ENCODE results near the gene MTUS2.

MTUS2 gene

GRCh38 chr13:29496241-29496712 lies 676.1 kb downstream of the MTUS2 start:
- H3K9ac ChIP-seq (ENCODE audit: low read length) = no peak overlapping the region
- H3K4me3 ChIP-seq (ENCODE audit: low read depth, low read length) = no peak overlapping the region
- H3K9me3 ChIP-seq (ENCODE audit: control insufficient read depth, insufficient read depth, low read depth, low read length) = no peaks in the 10 kb centered on the region
- H3K27me3 ChIP-seq (ENCODE audit: control insufficient read depth, insufficient read depth, low read length) = no peaks in the 10 kb centered on the region
- H3K27ac ChIP-seq (ENCODE audit: low read depth, low read length) = no peak overlapping the region
- H3K4me1 ChIP-seq (ENCODE audit: control insufficient read depth, insufficient read depth, low read length) = peaks cover 4% of the 10 kb centered on the region; the same call in 1 of the 2 replicates
- no peaks in the 10 kb centered on the region for H3K36me3 ChIP-seq (ENCODE audit: control insufficient read depth, insufficient read depth, low read length)

DNA sequence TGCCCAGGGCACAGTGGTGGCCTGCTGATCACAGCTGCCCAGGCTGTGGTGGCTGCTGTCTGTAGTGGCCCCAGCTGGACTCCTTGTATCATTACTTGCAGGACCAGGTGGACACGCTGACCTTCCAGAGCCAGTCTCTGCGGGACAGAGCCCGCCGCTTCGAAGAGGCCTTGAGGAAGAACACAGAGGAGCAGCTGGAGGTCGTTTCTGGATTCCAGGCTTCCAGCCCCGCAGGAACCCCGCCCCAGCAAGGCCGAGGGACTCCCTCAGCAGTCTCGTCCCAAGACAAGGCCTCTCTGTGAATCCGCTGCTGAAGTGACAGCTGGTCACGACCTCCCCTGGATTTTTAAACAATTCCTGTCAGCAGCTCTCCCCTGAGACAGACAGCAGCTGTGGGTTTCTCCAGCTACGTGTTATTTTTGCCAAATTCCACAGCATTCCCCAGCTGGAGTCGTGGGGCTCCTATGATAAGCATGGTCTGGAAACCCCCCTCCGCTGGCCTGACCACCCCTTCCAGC lies 677.1 kb downstream of the MTUS2 start:
- Histone ChIP-seq H3K36me3 (ENCODE audit: control insufficient read depth, insufficient read depth, low read length) (no peaks in the 10 kb centered on the region), H3K9me3 (ENCODE audit: control insufficient read depth, insufficient read depth, low read depth, low read length) (no peaks in the 10 kb centered on the region), H3K27me3 (ENCODE audit: control insufficient read depth, insufficient read depth, low read length) (no peaks in the 10 kb centered on the region), H3K9ac (ENCODE audit: low read length) (no peak overlapping the region), H3K27ac (ENCODE audit: low read depth, low read length) (no peak overlapping the region), H3K4me3 (ENCODE audit: low read depth, low read length) (no peak overlapping the region), H3K4me1 (ENCODE audit: control insufficient read depth, insufficient read depth, low read length) (peaks cover 4% of the 10 kb centered on the region; the same call in 1 of the 2 replicates)

GRCh38 chr13:29498426-29499040 lies 678.4 kb downstream of the MTUS2 start:
- H3K36me3 ChIP-seq (ENCODE audit: control insufficient read depth, insufficient read depth, low read length) = no peaks in the 10 kb centered on the region
- H3K4me3 ChIP-seq (ENCODE audit: low read depth, low read length) = no peak overlapping the region
- no peak overlapping the region for H3K27ac ChIP-seq (ENCODE audit: low read depth, low read length)
- peaks cover 4% of the 10 kb centered on the region; the same call in 1 of the 2 replicates for H3K4me1 ChIP-seq (ENCODE audit: control insufficient read depth, insufficient read depth, low read length)
- no peaks in the 10 kb centered on the region for H3K9me3 ChIP-seq (ENCODE audit: control insufficient read depth, insufficient read depth, low read depth, low read length)
- H3K9ac ChIP-seq (ENCODE audit: low read length) = no peak overlapping the region
- no peaks in the 10 kb centered on the region; the same call in 1 of the 2 replicates for H3K27me3 ChIP-seq (ENCODE audit: control insufficient read depth, insufficient read depth, low read length)

DNA sequence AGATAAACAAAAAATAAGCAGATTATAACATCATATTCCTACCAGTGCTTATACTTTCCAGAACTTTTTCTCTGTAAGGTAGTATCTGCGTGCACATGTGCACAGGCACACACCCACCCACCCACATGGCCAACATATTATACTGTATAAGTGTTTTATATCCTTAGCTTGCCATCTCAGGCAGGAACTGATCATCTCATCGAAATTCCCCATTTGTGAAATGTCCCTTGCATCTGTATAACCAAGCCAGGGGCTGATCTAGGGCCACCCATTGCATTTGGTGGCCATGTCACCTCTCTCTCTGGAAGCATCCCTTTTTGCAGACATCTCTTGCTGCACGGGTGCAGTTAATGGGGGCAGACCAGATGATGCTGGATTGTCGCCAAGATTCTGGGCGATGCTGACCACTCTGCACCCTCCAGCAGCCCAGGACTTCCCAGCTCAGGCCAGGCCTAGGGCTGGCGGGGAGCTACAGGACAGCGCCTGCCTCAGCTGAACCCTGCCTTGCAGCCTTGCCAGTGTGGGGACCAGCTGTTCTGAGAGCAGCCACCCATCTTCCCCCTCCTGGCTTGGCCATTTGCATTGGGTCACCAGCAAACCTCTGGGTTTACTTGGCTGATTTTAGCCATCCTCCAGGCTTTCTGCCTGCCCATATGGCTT lies 679.5 kb downstream of the MTUS2 start:
- no peak overlapping the region for H3K27ac ChIP-seq (ENCODE audit: low read depth, low read length)
- no peak overlapping the region for H3K9ac ChIP-seq (ENCODE audit: low read length)
- H3K4me1 ChIP-seq (ENCODE audit: control insufficient read depth, insufficient read depth, low read length) = peaks cover 4% of the 10 kb centered on the region; the same call in 1 of the 2 replicates
- H3K36me3 ChIP-seq (ENCODE audit: control insufficient read depth, insufficient read depth, low read length) = no peaks in the 10 kb centered on the region
- no peaks in the 10 kb centered on the region; the same call in 1 of the 2 replicates for H3K27me3 ChIP-seq (ENCODE audit: control insufficient read depth, insufficient read depth, low read length)
- H3K4me3 ChIP-seq (ENCODE audit: low read depth, low read length) = no peak overlapping the region
- no peaks in the 10 kb centered on the region for H3K9me3 ChIP-seq (ENCODE audit: control insufficient read depth, insufficient read depth, low read depth, low read length)

DNA sequence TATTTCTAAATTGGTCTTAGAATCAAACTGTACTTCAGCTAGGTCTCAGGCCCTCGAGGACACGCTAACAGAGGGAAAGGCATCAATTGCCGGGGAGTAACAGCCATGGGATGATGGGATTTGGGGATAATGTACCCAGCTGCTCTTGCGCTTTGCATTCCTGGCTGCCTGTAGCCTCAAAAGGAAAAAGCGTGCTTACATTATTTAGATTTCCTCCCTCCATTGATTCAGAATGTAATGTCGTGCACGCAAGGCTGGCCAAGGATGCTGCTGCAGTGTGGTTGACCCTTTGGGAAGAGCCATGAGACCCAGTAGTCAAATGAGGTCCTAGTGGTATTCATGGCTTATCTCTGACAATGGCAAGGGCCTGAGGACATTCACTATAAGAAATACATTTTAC lies 680.2 kb downstream of the MTUS2 start:
- H3K4me1 ChIP-seq (ENCODE audit: control insufficient read depth, insufficient read depth, low read length) = peaks cover 4% of the 10 kb centered on the region; the same call in 1 of the 2 replicates

GRCh38 chr13:29501674-29502073 lies 681.5 kb downstream of the MTUS2 start:
- H3K27me3 ChIP-seq (ENCODE audit: control insufficient read depth, insufficient read depth, low read length) = no peaks in the 10 kb centered on the region; the same call in 1 of the 2 replicates
- H3K4me1 ChIP-seq (ENCODE audit: control insufficient read depth, insufficient read depth, low read length) = peaks cover 4% of the 10 kb centered on the region; the same call in 1 of the 2 replicates
- H3K36me3 ChIP-seq (ENCODE audit: control insufficient read depth, insufficient read depth, low read length) = no peaks in the 10 kb centered on the region
- H3K27ac ChIP-seq (ENCODE audit: low read depth, low read length) = no peak overlapping the region
- H3K4me3 ChIP-seq (ENCODE audit: low read depth, low read length) = no peak overlapping the region
- H3K9me3 ChIP-seq (ENCODE audit: control insufficient read depth, insufficient read depth, low read depth, low read length) = no peaks in the 10 kb centered on the region
- H3K9ac ChIP-seq (ENCODE audit: low read length) = no peak overlapping the region

More for the DNA sequence above, 680.2 kb downstream of the MTUS2 start:
- Histone ChIP-seq H3K27ac (ENCODE audit: low read depth, low read length) (no peak overlapping the region), H3K9me3 (ENCODE audit: control insufficient read depth, insufficient read depth, low read depth, low read length) (no peaks in the 10 kb centered on the region), H3K27me3 (ENCODE audit: control insufficient read depth, insufficient read depth, low read length) (no peaks in the 10 kb centered on the region; the same call in 1 of the 2 replicates), H3K36me3 (ENCODE audit: control insufficient read depth, insufficient read depth, low read length) (no peaks in the 10 kb centered on the region), H3K4me3 (ENCODE audit: low read depth, low read length) (no peak overlapping the region), H3K9ac (ENCODE audit: low read length) (no peak overlapping the region)

- Histone ChIP-seq H3K36me3 (ENCODE audit: control insufficient read depth, insufficient read depth, low read length) (no peaks in the 10 kb centered on the region), H3K9ac (ENCODE audit: low read length) (no peak overlapping the region), H3K9me3 (ENCODE audit: control insufficient read depth, insufficient read depth, low read depth, low read length) (no peaks in the 10 kb centered on the region), H3K27ac (ENCODE audit: low read depth, low read length) (no peak overlapping the region), H3K4me3 (ENCODE audit: low read depth, low read length) (peak overlapping the region; percentile 37), H3K27me3 (ENCODE audit: control insufficient read depth, insufficient read depth, low read length) (no peaks in the 10 kb centered on the region; the same call in 1 of the 2 replicates), H3K4me1 (ENCODE audit: control insufficient read depth, insufficient read depth, low read length) (no peaks in the 10 kb centered on the region; the same call in 1 of the 2 replicates)
Observed at GRCh38 chr13:29502391-29503008, 682.4 kb downstream of the MTUS2 start.

DNA sequence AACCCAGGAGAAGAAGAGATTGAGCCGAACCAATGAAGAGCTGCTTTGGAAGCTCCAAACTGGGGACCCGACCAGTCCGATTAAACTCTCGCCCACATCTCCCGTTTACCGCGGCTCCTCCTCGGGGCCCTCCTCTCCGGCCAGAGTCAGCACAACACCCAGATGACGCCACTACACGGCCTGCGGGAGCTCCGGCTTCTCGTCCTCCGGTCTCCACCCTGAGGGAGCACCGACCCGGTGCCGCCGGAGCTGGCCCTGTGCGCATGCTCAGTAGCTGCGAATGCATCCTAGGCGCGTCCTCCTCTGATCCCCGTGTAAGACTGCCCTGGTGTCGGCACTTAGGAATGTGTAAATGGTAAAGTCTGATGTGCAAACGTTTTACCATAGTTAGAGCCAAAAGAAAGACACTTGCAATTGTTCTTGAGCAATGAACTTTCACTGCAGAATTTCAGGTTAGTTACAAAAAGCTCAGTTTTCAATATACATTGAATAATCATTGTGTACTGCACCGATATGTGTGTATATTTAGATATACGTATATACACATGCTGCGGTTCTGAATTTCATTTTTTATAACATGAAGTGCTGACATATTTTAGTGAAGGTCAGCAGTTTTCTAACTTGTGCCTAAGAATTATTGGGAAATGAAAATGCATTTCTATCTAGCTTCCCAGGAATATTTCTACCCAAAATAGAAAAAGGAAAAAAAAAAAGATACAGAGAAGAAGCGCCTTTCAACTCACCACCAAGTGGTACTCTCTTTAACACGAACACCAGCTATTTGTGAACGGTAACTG lies 683.1 kb downstream of the MTUS2 start:
- H3K4me3 ChIP-seq (ENCODE audit: low read depth, low read length) = peak overlapping the region; percentile 37
- H3K4me1 ChIP-seq (ENCODE audit: control insufficient read depth, insufficient read depth, low read length) = no peaks in the 10 kb centered on the region; the same call in 1 of the 2 replicates
- no peaks in the 10 kb centered on the region for H3K36me3 ChIP-seq (ENCODE audit: control insufficient read depth, insufficient read depth, low read length)
- H3K9me3 ChIP-seq (ENCODE audit: control insufficient read depth, insufficient read depth, low read depth, low read length) = no peaks in the 10 kb centered on the region
- H3K27ac ChIP-seq (ENCODE audit: low read depth, low read length) = no peak overlapping the region
- H3K9ac ChIP-seq (ENCODE audit: low read length) = no peak overlapping the region
- H3K27me3 ChIP-seq (ENCODE audit: control insufficient read depth, insufficient read depth, low read length) = no peaks in the 10 kb centered on the region; the same call in 1 of the 2 replicates

DNA sequence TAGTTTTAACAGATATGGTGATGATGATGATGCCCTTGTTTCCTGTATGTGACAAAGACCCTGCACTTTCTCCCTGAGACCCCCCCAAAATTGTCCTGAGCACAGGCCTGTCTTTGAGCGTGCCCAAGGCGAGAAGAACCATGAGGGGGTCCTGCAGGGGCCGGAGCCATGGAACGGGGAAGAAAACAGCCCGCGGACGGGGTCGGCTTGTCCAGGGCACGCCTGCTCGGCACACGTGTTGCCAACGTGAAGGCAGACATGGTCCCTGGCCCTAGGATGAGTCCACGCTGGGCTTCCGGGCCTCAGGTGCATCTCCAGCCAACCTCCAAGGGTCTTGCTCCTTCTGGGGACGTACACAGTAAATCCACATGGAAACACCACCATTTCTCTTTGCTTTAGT lies 684.6 kb downstream of the MTUS2 start:
- Histone ChIP-seq H3K36me3 (ENCODE audit: control insufficient read depth, insufficient read depth, low read length) (no peaks in the 10 kb centered on the region), H3K4me1 (ENCODE audit: control insufficient read depth, insufficient read depth, low read length) (no peaks in the 10 kb centered on the region; the same call in 1 of the 2 replicates), H3K27ac (ENCODE audit: low read depth, low read length) (no peak overlapping the region), H3K4me3 (ENCODE audit: low read depth, low read length) (no peak overlapping the region), H3K9ac (ENCODE audit: low read length) (no peak overlapping the region), H3K9me3 (ENCODE audit: control insufficient read depth, insufficient read depth, low read depth, low read length) (no peaks in the 10 kb centered on the region), H3K27me3 (ENCODE audit: control insufficient read depth, insufficient read depth, low read length) (no peaks in the 10 kb centered on the region; the same call in 1 of the 2 replicates)

- Histone ChIP-seq H3K4me3 (ENCODE audit: low read depth, low read length) (no peak overlapping the region), H3K9me3 (ENCODE audit: control insufficient read depth, insufficient read depth, low read depth, low read length) (no peaks in the 10 kb centered on the region), H3K27ac (ENCODE audit: low read depth, low read length) (no peak overlapping the region), H3K4me1 (ENCODE audit: control insufficient read depth, insufficient read depth, low read length) (no peaks in the 10 kb centered on the region; the same call in 1 of the 2 replicates), H3K9ac (ENCODE audit: low read length) (no peak overlapping the region), H3K36me3 (ENCODE audit: control insufficient read depth, insufficient read depth, low read length) (0 out of 2 replicates have a peak, but pooled peaks cover 1% of the 10 kb centered on the region), H3K27me3 (ENCODE audit: control insufficient read depth, insufficient read depth, low read length) (no peaks in the 10 kb centered on the region; the same call in 1 of the 2 replicates)
Observed at GRCh38 chr13:29505511-29505910, 685.4 kb downstream of the MTUS2 start.
